HEK293 (cell line): Measurements from ENCODE around the gene SBSN.

ENCODE experiments used
- GLI2 ChIP-seq: fragments of 450-650 bp; formaldehyde crosslinking; IDR thresholded peaks from 2 replicates; pipeline ENCODE4; 2017; ENCODE audit warnings: missing biosample characterization, missing genetic modification characterization, low read depth, borderline replicate concordance
- KLF16 ChIP-seq: fragments of 450-650 bp; formaldehyde crosslinking; IDR thresholded peaks from 2 replicates; pipeline ENCODE4 v1.5.1; 2017; ENCODE audit warnings: missing biosample characterization, missing genetic modification characterization
- SP2 ChIP-seq: fragments of 450-650 bp; formaldehyde crosslinking; IDR thresholded peaks from 2 replicates; pipeline ENCODE4 v1.5.1; 2016; ENCODE audit warnings: missing biosample characterization, missing genetic modification characterization
- ZBTB20 ChIP-seq: fragments of 450-650 bp; formaldehyde crosslinking; IDR thresholded peaks from 2 replicates; pipeline ENCODE4 v1.5.1; 2016; ENCODE audit warnings: missing biosample characterization, missing genetic modification characterization
- ZNF174 ChIP-seq: fragments of 450-650 bp; formaldehyde crosslinking; IDR thresholded peaks from 2 replicates; pipeline ENCODE4 v1.5.0; 2017; ENCODE audit warnings: missing biosample characterization, mild to moderate bottlenecking, missing genetic modification characterization
- ZNF335 ChIP-seq: fragments of 450-650 bp; formaldehyde crosslinking; conservative IDR thresholded peaks from 2 replicates; pipeline ENCODE4 v1.5.1; 2016; ENCODE audit warnings: missing biosample characterization, missing genetic modification characterization
- ZNF354C ChIP-seq: fragments of 450-650 bp; formaldehyde crosslinking; IDR thresholded peaks from 2 replicates; pipeline ENCODE4 v1.5.1; 2016; ENCODE audit warnings: missing biosample characterization, missing genetic modification characterization, low read depth, borderline replicate concordance
- ZNF529 ChIP-seq: fragments of 450-650 bp; formaldehyde crosslinking; IDR thresholded peaks from 2 replicates; pipeline ENCODE4 v1.5.1; 2017; ENCODE audit warnings: missing genetic modification characterization, missing biosample characterization; ENCODE audit not compliant: insufficient replicate concordance
- ZNF549 ChIP-seq: fragments of 450-650 bp; IDR thresholded peaks from 2 replicates; pipeline ENCODE4 v1.5.1; 2018; ENCODE audit warnings: missing biosample characterization, missing genetic modification characterization, mild to moderate bottlenecking, inconsistent platforms, moderate library complexity
- ZNF558 ChIP-seq: fragments of 450-650 bp; formaldehyde crosslinking; IDR thresholded peaks from 2 replicates; pipeline ENCODE4 v1.5.1; 2016; ENCODE audit warnings: missing biosample characterization, missing genetic modification characterization
- ZNF561 ChIP-seq: fragments of 450-650 bp; IDR thresholded peaks from 2 replicates; pipeline ENCODE4 v1.5.1; 2018; ENCODE audit warnings: missing biosample characterization, missing genetic modification characterization, borderline replicate concordance
- ZNF677 ChIP-seq: fragments of 450-650 bp; IDR thresholded peaks from 2 replicates; pipeline ENCODE4 v1.5.0; 2018; ENCODE audit warnings: missing biosample characterization, mild to moderate bottlenecking, missing genetic modification characterization, moderate library complexity
- ZNF791 ChIP-seq: fragments of 450-650 bp; formaldehyde crosslinking; IDR thresholded peaks from 2 replicates; pipeline ENCODE4 v1.5.1; 2016; ENCODE audit warnings: missing biosample characterization, missing genetic modification characterization
- ZNF830 ChIP-seq: fragments of 450-650 bp; IDR thresholded peaks from 2 replicates; pipeline ENCODE4 v1.5.0; 2018; ENCODE audit warnings: missing biosample characterization, missing genetic modification characterization, low read depth, mild to moderate bottlenecking, moderate library complexity
- ZSCAN16 ChIP-seq: fragments of 450-650 bp; formaldehyde crosslinking; IDR thresholded peaks from 2 replicates; pipeline ENCODE4 v1.5.1; 2016; ENCODE audit warnings: missing biosample characterization, missing genetic modification characterization
- TF ChIP-seq, protein P1 (sequence below): IDR thresholded peaks from 2 replicates; pipeline ENCODE4 v1.6.1; 2011; ENCODE audit warnings: mild to moderate bottlenecking, low read depth, low read length, borderline replicate concordance
- TF ChIP-seq, protein P2 (sequence below): fragments of 450-650 bp; formaldehyde crosslinking; IDR thresholded peaks from 2 replicates; pipeline ENCODE4 v1.5.1; 2016; ENCODE audit warnings: missing biosample characterization, missing genetic modification characterization, low read depth
- TF ChIP-seq, protein P3 (sequence below): fragments of 450-650 bp; formaldehyde crosslinking; IDR thresholded peaks from 2 replicates; pipeline ENCODE4 v1.5.1; 2016; ENCODE audit warnings: missing biosample characterization, missing genetic modification characterization, borderline replicate concordance
- TF ChIP-seq, protein P4 (sequence below): fragments of 450-650 bp; formaldehyde crosslinking; IDR thresholded peaks from 2 replicates; pipeline ENCODE4 v1.5.1; 2016; ENCODE audit warnings: missing biosample characterization, missing genetic modification characterization
- TF ChIP-seq, protein P5 (sequence below): fragments of 450-650 bp; formaldehyde crosslinking; IDR thresholded peaks from 2 replicates; pipeline ENCODE4 v1.5.1; 2017; ENCODE audit warnings: missing biosample characterization, missing genetic modification characterization
- TF ChIP-seq, protein P6 (sequence below): fragments of 450-650 bp; formaldehyde crosslinking; IDR thresholded peaks from 2 replicates; pipeline ENCODE4 v1.5.1; 2016; ENCODE audit warnings: missing biosample characterization, missing genetic modification characterization, borderline replicate concordance

Gene SBSN

DNA sequence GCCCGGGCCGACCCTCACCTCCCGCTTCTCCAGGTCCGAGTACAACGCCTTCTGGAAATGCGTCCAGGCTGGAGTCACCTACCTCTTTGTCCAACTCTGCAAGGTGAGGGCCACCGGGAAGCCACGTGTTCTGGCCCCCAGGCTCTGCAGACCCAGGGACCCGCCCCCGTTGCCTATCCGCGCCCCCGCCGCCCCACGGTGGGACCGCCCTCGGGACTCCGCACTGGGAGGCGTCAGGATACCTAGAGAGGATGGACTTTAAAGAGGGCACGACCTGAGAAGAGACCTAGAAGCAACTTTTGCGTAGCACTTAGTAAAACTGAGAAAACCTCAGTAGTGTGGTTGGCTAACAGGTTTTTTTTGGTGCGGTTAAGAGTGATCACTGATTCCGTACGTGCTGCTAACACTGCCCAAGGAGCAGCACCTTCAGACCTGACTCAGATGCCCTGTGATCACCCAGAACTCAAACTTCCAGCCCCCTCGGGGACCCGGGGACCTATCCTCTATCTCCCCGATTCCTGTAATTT is 17.8 kb upstream of the SBSN start (continued):
- no peak for TF ChIP-seq ZNF335 (tag by site-specific recombination)
- no peak for TF ChIP-seq ZNF549 (tag by site-specific recombination)
- TF ChIP-seq ZNF561, result no peak
- TF ChIP-seq, protein P1, sequence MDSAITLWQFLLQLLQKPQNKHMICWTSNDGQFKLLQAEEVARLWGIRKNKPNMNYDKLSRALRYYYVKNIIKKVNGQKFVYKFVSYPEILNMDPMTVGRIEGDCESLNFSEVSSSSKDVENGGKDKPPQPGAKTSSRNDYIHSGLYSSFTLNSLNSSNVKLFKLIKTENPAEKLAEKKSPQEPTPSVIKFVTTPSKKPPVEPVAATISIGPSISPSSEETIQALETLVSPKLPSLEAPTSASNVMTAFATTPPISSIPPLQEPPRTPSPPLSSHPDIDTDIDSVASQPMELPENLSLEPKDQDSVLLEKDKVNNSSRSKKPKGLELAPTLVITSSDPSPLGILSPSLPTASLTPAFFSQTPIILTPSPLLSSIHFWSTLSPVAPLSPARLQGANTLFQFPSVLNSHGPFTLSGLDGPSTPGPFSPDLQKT, result no peak
- no peak for TF ChIP-seq ZNF529 (tag by site-specific recombination)
- TF ChIP-seq ZNF830 (tag by site-specific recombination), result no peak
- TF ChIP-seq ZNF354C (tag by site-specific recombination), result no peak
- TF ChIP-seq, protein P2, sequence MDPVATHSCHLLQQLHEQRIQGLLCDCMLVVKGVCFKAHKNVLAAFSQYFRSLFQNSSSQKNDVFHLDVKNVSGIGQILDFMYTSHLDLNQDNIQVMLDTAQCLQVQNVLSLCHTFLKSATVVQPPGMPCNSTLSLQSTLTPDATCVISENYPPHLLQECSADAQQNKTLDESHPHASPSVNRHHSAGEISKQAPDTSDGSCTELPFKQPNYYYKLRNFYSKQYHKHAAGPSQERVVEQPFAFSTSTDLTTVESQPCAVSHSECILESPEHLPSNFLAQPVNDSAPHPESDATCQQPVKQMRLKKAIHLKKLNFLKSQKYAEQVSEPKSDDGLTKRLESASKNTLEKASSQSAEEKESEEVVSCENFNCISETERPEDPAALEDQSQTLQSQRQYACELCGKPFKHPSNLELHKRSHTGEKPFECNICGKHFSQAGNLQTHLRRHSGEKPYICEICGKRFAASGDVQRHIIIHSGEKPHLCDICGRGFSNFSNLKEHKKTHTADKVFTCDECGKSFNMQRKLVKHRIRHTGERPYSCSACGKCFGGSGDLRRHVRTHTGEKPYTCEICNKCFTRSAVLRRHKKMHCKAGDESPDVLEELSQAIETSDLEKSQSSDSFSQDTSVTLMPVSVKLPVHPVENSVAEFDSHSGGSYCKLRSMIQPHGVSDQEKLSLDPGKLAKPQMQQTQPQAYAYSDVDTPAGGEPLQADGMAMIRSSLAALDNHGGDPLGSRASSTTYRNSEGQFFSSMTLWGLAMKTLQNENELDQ (tag by site-specific recombination), result no peak
- TF ChIP-seq, protein P3, sequence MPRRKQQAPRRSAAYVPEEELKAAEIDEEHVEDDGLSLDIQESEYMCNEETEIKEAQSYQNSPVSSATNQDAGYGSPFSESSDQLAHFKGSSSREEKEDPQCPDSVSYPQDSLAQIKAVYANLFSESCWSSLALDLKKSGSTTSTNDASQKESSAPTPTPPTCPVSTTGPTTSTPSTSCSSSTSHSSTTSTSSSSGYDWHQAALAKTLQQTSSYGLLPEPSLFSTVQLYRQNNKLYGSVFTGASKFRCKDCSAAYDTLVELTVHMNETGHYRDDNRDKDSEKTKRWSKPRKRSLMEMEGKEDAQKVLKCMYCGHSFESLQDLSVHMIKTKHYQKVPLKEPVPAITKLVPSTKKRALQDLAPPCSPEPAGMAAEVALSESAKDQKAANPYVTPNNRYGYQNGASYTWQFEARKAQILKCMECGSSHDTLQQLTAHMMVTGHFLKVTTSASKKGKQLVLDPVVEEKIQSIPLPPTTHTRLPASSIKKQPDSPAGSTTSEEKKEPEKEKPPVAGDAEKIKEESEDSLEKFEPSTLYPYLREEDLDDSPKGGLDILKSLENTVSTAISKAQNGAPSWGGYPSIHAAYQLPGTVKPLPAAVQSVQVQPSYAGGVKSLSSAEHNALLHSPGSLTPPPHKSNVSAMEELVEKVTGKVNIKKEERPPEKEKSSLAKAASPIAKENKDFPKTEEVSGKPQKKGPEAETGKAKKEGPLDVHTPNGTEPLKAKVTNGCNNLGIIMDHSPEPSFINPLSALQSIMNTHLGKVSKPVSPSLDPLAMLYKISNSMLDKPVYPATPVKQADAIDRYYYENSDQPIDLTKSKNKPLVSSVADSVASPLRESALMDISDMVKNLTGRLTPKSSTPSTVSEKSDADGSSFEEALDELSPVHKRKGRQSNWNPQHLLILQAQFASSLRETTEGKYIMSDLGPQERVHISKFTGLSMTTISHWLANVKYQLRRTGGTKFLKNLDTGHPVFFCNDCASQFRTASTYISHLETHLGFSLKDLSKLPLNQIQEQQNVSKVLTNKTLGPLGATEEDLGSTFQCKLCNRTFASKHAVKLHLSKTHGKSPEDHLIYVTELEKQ (tag by site-specific recombination), result no peak
- TF ChIP-seq KLF16 (tag by site-specific recombination), result no peak; the same call in 1 of the 2 replicates
- no peak for TF ChIP-seq ZNF677
- TF ChIP-seq, protein P4, sequence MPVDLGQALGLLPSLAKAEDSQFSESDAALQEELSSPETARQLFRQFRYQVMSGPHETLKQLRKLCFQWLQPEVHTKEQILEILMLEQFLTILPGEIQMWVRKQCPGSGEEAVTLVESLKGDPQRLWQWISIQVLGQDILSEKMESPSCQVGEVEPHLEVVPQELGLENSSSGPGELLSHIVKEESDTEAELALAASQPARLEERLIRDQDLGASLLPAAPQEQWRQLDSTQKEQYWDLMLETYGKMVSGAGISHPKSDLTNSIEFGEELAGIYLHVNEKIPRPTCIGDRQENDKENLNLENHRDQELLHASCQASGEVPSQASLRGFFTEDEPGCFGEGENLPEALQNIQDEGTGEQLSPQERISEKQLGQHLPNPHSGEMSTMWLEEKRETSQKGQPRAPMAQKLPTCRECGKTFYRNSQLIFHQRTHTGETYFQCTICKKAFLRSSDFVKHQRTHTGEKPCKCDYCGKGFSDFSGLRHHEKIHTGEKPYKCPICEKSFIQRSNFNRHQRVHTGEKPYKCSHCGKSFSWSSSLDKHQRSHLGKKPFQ (tag by site-specific recombination), result no peak
- no peak for TF ChIP-seq ZNF174 (tag by site-specific recombination)
- TF ChIP-seq ZSCAN16, result no peak
- peak; percentile 44 for TF ChIP-seq SP2 (tag by site-specific recombination)
- peak; percentile 90; the same call in 1 of the 2 replicates for TF ChIP-seq ZBTB20
- no peak for TF ChIP-seq GLI2 (tag by site-specific recombination)
- no peak for TF ChIP-seq ZNF791 (tag by site-specific recombination)
- TF ChIP-seq ZNF558 (tag by site-specific recombination), result no peak
- TF ChIP-seq, protein P5, sequence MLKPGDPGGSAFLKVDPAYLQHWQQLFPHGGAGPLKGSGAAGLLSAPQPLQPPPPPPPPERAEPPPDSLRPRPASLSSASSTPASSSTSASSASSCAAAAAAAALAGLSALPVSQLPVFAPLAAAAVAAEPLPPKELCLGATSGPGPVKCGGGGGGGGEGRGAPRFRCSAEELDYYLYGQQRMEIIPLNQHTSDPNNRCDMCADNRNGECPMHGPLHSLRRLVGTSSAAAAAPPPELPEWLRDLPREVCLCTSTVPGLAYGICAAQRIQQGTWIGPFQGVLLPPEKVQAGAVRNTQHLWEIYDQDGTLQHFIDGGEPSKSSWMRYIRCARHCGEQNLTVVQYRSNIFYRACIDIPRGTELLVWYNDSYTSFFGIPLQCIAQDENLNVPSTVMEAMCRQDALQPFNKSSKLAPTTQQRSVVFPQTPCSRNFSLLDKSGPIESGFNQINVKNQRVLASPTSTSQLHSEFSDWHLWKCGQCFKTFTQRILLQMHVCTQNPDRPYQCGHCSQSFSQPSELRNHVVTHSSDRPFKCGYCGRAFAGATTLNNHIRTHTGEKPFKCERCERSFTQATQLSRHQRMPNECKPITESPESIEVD (tag by site-specific recombination), result no peak
- TF ChIP-seq, protein P6, sequence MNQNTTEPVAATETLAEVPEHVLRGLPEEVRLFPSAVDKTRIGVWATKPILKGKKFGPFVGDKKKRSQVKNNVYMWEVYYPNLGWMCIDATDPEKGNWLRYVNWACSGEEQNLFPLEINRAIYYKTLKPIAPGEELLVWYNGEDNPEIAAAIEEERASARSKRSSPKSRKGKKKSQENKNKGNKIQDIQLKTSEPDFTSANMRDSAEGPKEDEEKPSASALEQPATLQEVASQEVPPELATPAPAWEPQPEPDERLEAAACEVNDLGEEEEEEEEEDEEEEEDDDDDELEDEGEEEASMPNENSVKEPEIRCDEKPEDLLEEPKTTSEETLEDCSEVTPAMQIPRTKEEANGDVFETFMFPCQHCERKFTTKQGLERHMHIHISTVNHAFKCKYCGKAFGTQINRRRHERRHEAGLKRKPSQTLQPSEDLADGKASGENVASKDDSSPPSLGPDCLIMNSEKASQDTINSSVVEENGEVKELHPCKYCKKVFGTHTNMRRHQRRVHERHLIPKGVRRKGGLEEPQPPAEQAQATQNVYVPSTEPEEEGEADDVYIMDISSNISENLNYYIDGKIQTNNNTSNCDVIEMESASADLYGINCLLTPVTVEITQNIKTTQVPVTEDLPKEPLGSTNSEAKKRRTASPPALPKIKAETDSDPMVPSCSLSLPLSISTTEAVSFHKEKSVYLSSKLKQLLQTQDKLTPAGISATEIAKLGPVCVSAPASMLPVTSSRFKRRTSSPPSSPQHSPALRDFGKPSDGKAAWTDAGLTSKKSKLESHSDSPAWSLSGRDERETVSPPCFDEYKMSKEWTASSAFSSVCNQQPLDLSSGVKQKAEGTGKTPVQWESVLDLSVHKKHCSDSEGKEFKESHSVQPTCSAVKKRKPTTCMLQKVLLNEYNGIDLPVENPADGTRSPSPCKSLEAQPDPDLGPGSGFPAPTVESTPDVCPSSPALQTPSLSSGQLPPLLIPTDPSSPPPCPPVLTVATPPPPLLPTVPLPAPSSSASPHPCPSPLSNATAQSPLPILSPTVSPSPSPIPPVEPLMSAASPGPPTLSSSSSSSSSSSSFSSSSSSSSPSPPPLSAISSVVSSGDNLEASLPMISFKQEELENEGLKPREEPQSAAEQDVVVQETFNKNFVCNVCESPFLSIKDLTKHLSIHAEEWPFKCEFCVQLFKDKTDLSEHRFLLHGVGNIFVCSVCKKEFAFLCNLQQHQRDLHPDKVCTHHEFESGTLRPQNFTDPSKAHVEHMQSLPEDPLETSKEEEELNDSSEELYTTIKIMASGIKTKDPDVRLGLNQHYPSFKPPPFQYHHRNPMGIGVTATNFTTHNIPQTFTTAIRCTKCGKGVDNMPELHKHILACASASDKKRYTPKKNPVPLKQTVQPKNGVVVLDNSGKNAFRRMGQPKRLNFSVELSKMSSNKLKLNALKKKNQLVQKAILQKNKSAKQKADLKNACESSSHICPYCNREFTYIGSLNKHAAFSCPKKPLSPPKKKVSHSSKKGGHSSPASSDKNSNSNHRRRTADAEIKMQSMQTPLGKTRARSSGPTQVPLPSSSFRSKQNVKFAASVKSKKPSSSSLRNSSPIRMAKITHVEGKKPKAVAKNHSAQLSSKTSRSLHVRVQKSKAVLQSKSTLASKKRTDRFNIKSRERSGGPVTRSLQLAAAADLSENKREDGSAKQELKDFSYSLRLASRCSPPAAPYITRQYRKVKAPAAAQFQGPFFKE, result no peak
